ENCODE data around the gene XPO6.
A peak's percentile ranks its signal among the peaks of the same experiment; 100 is the strongest.

The XPO6 gene, protein sequence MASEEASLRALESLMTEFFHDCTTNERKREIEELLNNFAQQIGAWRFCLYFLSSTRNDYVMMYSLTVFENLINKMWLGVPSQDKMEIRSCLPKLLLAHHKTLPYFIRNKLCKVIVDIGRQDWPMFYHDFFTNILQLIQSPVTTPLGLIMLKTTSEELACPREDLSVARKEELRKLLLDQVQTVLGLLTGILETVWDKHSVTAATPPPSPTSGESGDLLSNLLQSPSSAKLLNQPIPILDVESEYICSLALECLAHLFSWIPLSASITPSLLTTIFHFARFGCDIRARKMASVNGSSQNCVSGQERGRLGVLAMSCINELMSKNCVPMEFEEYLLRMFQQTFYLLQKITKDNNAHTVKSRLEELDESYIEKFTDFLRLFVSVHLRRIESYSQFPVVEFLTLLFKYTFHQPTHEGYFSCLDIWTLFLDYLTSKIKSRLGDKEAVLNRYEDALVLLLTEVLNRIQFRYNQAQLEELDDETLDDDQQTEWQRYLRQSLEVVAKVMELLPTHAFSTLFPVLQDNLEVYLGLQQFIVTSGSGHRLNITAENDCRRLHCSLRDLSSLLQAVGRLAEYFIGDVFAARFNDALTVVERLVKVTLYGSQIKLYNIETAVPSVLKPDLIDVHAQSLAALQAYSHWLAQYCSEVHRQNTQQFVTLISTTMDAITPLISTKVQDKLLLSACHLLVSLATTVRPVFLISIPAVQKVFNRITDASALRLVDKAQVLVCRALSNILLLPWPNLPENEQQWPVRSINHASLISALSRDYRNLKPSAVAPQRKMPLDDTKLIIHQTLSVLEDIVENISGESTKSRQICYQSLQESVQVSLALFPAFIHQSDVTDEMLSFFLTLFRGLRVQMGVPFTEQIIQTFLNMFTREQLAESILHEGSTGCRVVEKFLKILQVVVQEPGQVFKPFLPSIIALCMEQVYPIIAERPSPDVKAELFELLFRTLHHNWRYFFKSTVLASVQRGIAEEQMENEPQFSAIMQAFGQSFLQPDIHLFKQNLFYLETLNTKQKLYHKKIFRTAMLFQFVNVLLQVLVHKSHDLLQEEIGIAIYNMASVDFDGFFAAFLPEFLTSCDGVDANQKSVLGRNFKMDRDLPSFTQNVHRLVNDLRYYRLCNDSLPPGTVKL

DNA sequence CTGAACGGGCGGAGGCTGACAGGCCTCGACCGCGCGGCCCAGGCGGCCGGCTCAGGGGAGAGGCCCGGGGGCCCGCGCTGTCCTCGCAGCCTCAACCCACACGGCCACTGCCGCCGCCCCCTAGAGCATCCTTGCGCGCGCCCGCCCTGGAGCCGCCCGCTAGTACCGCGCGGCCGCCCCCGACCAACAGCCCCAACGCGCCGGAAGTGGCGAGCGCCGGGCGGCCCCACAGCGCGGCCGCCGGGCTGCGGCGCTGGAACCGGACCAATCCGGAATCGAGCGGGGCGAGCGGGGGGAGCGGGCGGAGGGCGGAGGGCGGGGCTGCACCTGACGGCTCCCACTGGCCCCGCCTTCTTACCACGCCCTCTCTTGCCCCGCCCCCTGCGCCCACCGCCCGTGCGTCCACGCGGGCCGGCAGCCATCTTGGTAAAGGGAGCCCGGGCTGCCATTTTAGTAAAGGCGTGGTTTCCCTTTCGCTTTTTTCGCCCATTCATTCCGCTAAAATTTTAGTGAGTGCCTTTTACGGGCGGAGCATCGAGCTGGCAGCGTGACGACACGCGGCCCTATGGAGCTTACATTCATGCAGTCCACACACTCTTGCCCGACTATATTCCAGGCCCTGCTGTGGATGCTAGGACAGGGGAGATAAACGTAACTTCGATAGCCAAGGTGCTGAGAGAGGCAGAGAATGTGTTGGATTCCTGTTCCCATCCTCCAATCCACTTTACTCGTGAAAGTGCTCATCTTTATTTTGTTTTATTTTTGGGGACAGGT lies at the start of gene XPO6:
Gene XPO6, minus strand, starts transcription at position 208 of the 774 bp plus-strand sequence. CDS start 597 bp downstream, outside the sequence.
- no peaks in the 10 kb centered on the region for H3K27me3 ChIP-seq (ENCODE audit: insufficient read depth, low read depth)

DNA sequence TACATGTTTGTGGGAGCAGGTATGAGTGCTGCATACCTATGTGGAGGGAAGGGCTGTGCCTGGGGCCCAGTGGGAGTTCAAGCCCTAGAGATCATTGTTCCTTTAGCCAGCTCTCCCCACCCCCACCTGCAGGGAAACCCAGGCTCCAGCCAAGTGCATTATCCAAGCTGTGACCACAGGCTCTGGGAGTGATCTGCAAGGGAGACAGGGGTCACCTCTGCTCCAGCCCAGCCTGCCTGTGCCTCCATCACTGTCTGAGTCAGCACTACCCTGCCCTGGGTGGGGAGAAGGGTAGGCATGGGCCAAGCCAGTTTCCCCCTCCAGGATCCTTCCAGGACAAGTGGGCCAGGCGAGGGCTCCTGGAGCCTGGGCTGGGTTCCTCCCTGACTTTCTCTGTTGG lies 48.4 kb upstream of the XPO6 start:
- Histone ChIP-seq H3K4me2 (no peak overlapping the region), H3K4me3 (IDR thresholded peaks at IDR 0.05; ENCODE audit: insufficient read depth, low read depth, low read length) (no peak overlapping the region), H4K20me1 (ENCODE audit: insufficient read depth) (no peaks in the 10 kb centered on the region), H3K27ac (no peak overlapping the region), H3K79me2 (ENCODE audit: insufficient read depth, low read depth) (no peaks in the 10 kb centered on the region), H3K36me3 (ENCODE audit: insufficient read depth) (no peaks in the 10 kb centered on the region), H3K4me1 (ENCODE audit: low read depth, poor library complexity, severe bottlenecking) (peaks cover 9% of the 10 kb centered on the region), H3K9ac (no peak overlapping the region), H3K27me3 (ENCODE audit: insufficient read depth, low read depth) (no peaks in the 10 kb centered on the region), H2AFZ (ENCODE audit: low read depth) (no peak overlapping the region)
- TF ChIP-seq, protein P1, sequence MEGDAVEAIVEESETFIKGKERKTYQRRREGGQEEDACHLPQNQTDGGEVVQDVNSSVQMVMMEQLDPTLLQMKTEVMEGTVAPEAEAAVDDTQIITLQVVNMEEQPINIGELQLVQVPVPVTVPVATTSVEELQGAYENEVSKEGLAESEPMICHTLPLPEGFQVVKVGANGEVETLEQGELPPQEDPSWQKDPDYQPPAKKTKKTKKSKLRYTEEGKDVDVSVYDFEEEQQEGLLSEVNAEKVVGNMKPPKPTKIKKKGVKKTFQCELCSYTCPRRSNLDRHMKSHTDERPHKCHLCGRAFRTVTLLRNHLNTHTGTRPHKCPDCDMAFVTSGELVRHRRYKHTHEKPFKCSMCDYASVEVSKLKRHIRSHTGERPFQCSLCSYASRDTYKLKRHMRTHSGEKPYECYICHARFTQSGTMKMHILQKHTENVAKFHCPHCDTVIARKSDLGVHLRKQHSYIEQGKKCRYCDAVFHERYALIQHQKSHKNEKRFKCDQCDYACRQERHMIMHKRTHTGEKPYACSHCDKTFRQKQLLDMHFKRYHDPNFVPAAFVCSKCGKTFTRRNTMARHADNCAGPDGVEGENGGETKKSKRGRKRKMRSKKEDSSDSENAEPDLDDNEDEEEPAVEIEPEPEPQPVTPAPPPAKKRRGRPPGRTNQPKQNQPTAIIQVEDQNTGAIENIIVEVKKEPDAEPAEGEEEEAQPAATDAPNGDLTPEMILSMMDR (conservative IDR thresholded peaks at IDR 0.05; ENCODE audit: low read depth, low read length): no peak

More for the DNA sequence above, at the start of gene XPO6:
- H3K9ac ChIP-seq: peak within 1 kb of the TSS; percentile 94
- peaks cover 42% of the 10 kb centered on the region for H3K4me1 ChIP-seq (ENCODE audit: low read depth, poor library complexity, severe bottlenecking)
- peaks cover 44% of the 10 kb centered on the region for H3K79me2 ChIP-seq (ENCODE audit: insufficient read depth, low read depth)
- H4K20me1 ChIP-seq (ENCODE audit: insufficient read depth): peaks cover 13% of the 10 kb centered on the region; the same call in 1 of the 2 replicates
- H3K36me3 ChIP-seq (ENCODE audit: insufficient read depth): peaks cover 10% of the 10 kb centered on the region; the same call in 1 of the 2 replicates
- H2AFZ ChIP-seq (ENCODE audit: low read depth): peak within 1 kb of the TSS; percentile 96
- TF ChIP-seq, protein P1 (conservative IDR thresholded peaks at IDR 0.05; ENCODE audit: low read depth, low read length): no peak
- H3K4me2 ChIP-seq: peak within 1 kb of the TSS; percentile 76
- H3K27ac ChIP-seq: peak within 1 kb of the TSS; percentile 74
- H3K4me3 ChIP-seq (IDR thresholded peaks at IDR 0.05; ENCODE audit: insufficient read depth, low read depth, low read length): no peak within 1 kb of the TSS

DNA sequence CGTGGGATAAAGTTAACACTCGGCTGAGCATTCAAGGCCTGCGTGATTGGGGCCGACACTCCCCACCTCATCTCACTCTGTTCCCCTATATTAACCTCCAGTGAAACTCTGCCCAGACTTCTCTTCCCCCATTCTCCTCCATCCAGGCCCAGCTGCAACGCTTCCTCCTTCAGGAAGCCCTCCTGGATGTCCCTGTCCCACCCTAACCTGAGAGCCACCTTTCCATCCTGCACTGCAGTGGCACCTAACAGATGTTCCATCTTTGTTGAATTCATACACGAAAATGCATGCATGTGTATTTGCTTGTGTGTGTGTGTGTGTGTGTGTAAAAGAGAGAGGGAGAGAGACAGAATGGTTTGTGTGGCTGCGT lies 48.0 kb upstream of the XPO6 start:
- no peak overlapping the region for H3K9ac ChIP-seq
- no peaks in the 10 kb centered on the region for H3K79me2 ChIP-seq (ENCODE audit: insufficient read depth, low read depth)
- TF ChIP-seq, protein P1 (conservative IDR thresholded peaks at IDR 0.05; ENCODE audit: low read depth, low read length): no peak
- H3K4me1 ChIP-seq (ENCODE audit: low read depth, poor library complexity, severe bottlenecking): peaks cover 9% of the 10 kb centered on the region
- H4K20me1 ChIP-seq (ENCODE audit: insufficient read depth): no peaks in the 10 kb centered on the region
- no peaks in the 10 kb centered on the region for H3K27me3 ChIP-seq (ENCODE audit: insufficient read depth, low read depth)
- H3K36me3 ChIP-seq (ENCODE audit: insufficient read depth): no peaks in the 10 kb centered on the region
- H2AFZ ChIP-seq (ENCODE audit: low read depth): no peak overlapping the region
- no peak overlapping the region for H3K27ac ChIP-seq
- H3K4me2 ChIP-seq: no peak overlapping the region
- H3K4me3 ChIP-seq (IDR thresholded peaks at IDR 0.05; ENCODE audit: insufficient read depth, low read depth, low read length): no peak overlapping the region
